Spleen (tissue), 11 donors: ENCODE data around the gene CERCAM. TPM values are rescaled to one million over a fixed set of nuclear protein-coding genes. Genes with fewer than 3 reads are reported as not detected.

Source experiments
- DNase-seq: peaks from one replicate; pipeline ENCODE4 v3.0.0-alpha.2; 2020
- H3K27ac ChIP-seq, 8 donors: fragments of 200-600 bp; sonication (generic) in 7 of 8; 1 replicate in 4 of 8; 2 replicates in 4 of 8; pipeline versions ENCODE4 v1.5.0 to v1.8.0; 2016 to 2021; ENCODE audit warnings: inconsistent platforms in 4 of 8, mild to moderate bottlenecking in 4 of 8, moderate library complexity in 1 of 8
- H3K27me3 ChIP-seq, 7 donors: fragments of 200-600 bp; sonication (generic) in 6 of 7; replicated peaks in 1 of 7; 1 replicate in 4 of 7; 2 replicates in 3 of 7; pipeline versions ENCODE4 v1.5.0 to v1.8.0; 2016 to 2021; ENCODE audit warnings: inconsistent platforms in 3 of 7, mild to moderate bottlenecking in 1 of 7
- H3K36me3 ChIP-seq, 6 donors: fragments of 200-600 bp; sonication (generic) in 5 of 6; 1 replicate in 4 of 6; 2 replicates in 2 of 6; pipeline versions ENCODE4 v1.5.0 to v1.8.0; 2016 to 2021; ENCODE audit warnings: inconsistent platforms in 2 of 6
- H3K4me1 ChIP-seq, 6 donors: fragments of 200-600 bp; sonication (generic) in 5 of 6; 1 replicate in 3 of 6; 2 replicates in 3 of 6; pipeline versions ENCODE4 v1.5.0 to v1.8.0; 2016 to 2021; ENCODE audit warnings: inconsistent platforms in 3 of 6
- H3K4me3 ChIP-seq, 8 donors: fragments of 200-600 bp; sonication (generic) in 7 of 8; 1 replicate in 4 of 8; 2 replicates in 4 of 8; pipeline versions ENCODE4 v1.5.0 to v1.8.0; 2016 to 2021; ENCODE audit warnings: inconsistent platforms in 4 of 8, mild to moderate bottlenecking in 4 of 8, moderate library complexity in 2 of 8
- H3K9me3 ChIP-seq, 8 donors: fragments of 200-600 bp; sonication (generic) in 7 of 8; 1 replicate in 4 of 8; 2 replicates in 4 of 8; pipeline versions ENCODE4 v1.5.0 to v1.8.0; 2016 to 2021; ENCODE audit warnings: inconsistent platforms in 4 of 8
- CTCF ChIP-seq, 11 experiments: fragments of 200-600 bp in 7 of 11; fragments of 450-650 bp in 4 of 11; sonication (generic) in 4 of 11; IDR thresholded peaks in 8 of 11; conservative IDR thresholded peaks in 3 of 11; 1 replicate in 7 of 11; 2 replicates in 4 of 11; pipeline versions ENCODE4 v1.4.0 to v1.8.0; 2016 to 2021; ENCODE audit warnings: antibody characterized with exemption in 11 of 11, inconsistent platforms in 4 of 11, mild to moderate bottlenecking in 1 of 11
- POLR2A ChIP-seq, 3 donors: fragments of 450-650 bp; IDR thresholded peaks; one replicate each; pipeline ENCODE4 v1.5.1; 2017; ENCODE audit warnings: antibody characterized with exemption in 3 of 3, mild to moderate bottlenecking in 1 of 3
- POLR2AphosphoS5 ChIP-seq, 3 donors: sonication (generic); formaldehyde crosslinking; IDR thresholded peaks; one replicate each; pipeline ENCODE4 v1.5.1; 2017; ENCODE audit warnings: antibody characterized with exemption in 3 of 3
- WGBS, 5 donors: extraction: QIAGEN DNeasy Blood & Tissue Kit in 3 of 5; methylation state at CpG; one replicate each; pipeline versions ENCODE4 v1.1.5 to v1.1.7; 2013 to 2018; 5-methylcytosine and 5-hydroxymethylcytosine counted together
- intact Hi-C: fragments of 100-400 bp; cut with DNase I; formaldehyde crosslinking; loops from one replicate; pipeline ENCODE4 v1.15.0; 2023; ENCODE audit warnings: low total_unique reads
- polyA plus RNA-seq, 3 donors: library from polyadenylated mRNA; stranded (reverse); fragments of 200-250 nt; gene quantifications; one replicate each; pipeline ENCODE4 v1.2.1, GENCODE V29; 2013
- total RNA-seq, 7 donors: library from RNA; depleted of rRNA in 3 of 7; stranded (reverse); fragments of >200 nt in 3 of 7; fragmentation: NEBNext Ultra II Directional in 4 of 7; extraction: Animal tissue kit (Norgen Biotek cat#: 25700) in 4 of 7; gene quantifications; one replicate each; pipeline versions ENCODE4 v1.1.0 to v1.2.1, GENCODE V29; 2016 to 2021
- donor health status: healthy with polysubstance abuse.
- donor health status: DM: no; HTN: no; CAD: no; lungs with moderate emphysema.
- donor health status: DM: no; HTN: no; CAD: no.
- donor health status: Bipolar disorder and iron deficiency.
- donor health status: healthy.
- donor health status: DM: no; HTN: no; CAD: no.
- donor health status: DM: yes; HTN: yes; CAD: no.

Gene CERCAM
- total and polyA plus RNA-seq, 10 donors = 3.8 to 22.7 (median 8.8) TPM

DNA sequence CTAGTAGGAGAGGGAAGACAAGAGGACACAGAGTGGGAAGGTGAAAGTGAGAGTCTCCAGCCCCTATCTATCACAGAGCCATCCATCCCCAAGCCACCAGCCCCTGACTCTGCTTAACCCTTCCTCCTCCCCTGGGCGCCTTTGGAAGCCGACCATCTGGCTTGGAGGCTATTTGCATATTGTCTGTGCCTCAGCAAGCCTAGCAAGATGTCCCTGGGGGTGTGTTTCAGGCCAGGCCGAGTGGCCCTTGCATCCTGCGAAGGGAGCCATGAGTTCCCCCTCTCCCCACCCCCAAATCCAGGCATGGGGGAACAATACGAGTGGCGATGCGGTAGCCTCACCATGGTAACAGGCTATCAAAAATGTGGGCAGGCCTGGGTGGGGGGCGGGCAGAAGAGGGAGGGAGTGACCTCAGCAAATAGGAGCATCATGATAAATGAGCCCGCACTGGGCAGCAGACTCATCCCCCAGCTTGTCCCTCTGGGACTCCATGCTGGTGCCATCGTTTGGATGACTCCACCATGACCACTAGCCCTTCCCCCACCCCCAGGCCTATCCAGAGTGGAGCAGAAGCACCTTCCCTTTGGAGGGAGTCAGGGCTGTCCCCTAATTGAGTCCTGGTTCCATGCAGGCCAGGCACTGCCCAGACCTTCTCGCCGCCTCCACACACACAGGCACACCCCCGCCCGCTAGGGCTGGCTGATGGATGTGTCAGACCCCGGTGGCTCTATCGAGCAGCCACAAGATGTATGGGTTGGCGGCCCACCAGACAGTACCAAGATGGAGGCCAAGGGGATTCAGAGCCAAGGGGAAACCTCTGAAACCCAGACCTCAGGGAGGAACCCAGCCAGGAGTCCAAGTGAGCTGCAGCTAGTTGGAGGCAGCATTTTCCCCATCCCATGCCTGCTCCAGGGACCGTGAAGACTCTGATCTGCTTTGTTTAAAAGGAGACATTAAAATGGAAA lies 34.9 kb upstream of the CERCAM start:
- Histone ChIP-seq H3K27me3 (no peaks in the 10 kb centered on the region), H3K36me3 (peaks cover 3 to 100% (median 75%) of the 10 kb centered on the region in 6 donors), H3K27ac (no peak overlapping the region), H3K4me3 (no peak overlapping the region), H3K9me3 (no peaks in the 10 kb centered on the region), H3K4me1 (peaks cover 0 to 15% (median 0%) of the 10 kb centered on the region in 6 donors)
- WGBS, 5 donors = 80 to 89% (median 85%) methylated on average over 11 to 18 of the region's 18 CpGs
- intact Hi-C loops = no loop called here
- no peak for TF ChIP-seq POLR2AphosphoS5 (IDR thresholded peaks at IDR 0.05)
- TF ChIP-seq CTCF (IDR thresholded peaks at IDR 0.05 in 8 of 11, conservative IDR thresholded peaks at IDR 0.05 in 3 of 11) = no peak
- no peak for TF ChIP-seq POLR2A (IDR thresholded peaks at IDR 0.05)
- DNase-seq = no peak

DNA sequence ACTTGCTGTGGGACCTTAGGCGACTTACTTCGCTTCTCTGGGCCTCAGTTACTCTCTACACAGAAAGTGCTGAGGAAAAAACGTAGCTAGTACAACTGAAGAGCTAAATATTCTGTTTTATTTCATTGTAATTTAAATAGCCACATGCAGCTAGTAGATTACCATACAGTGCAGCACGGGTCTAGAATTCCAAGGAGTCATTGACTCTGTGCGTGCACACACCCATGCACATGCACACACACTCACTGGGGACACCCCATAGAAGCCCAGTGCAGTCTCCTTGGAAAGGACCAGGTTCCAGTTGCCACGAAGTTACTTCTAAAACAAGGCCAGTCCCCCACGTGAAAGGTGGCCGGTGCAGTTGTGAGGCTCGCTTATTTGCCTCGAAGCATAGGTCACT lies 32.5 kb upstream of the CERCAM start:
- DNase-seq = no peak
- Histone ChIP-seq H3K4me3 (no peak overlapping the region), H3K27me3 (no peaks in the 10 kb centered on the region), H3K9me3 (no peaks in the 10 kb centered on the region), H3K4me1 (peaks cover 0 to 9% (median 0%) of the 10 kb centered on the region in 6 donors), H3K36me3 (peaks cover 3 to 100% (median 78%) of the 10 kb centered on the region in 6 donors), H3K27ac (no peak overlapping the region)
- TF ChIP-seq POLR2A (IDR thresholded peaks at IDR 0.05) (no peak), POLR2AphosphoS5 (IDR thresholded peaks at IDR 0.05) (no peak), CTCF (IDR thresholded peaks at IDR 0.05 in 8 of 11, conservative IDR thresholded peaks at IDR 0.05 in 3 of 11) (no peak)
- intact Hi-C loops = no loop called here
- 94 to 98% (median 95%) methylated on average over 10 of the region's 10 CpGs for WGBS, 5 donors

DNA sequence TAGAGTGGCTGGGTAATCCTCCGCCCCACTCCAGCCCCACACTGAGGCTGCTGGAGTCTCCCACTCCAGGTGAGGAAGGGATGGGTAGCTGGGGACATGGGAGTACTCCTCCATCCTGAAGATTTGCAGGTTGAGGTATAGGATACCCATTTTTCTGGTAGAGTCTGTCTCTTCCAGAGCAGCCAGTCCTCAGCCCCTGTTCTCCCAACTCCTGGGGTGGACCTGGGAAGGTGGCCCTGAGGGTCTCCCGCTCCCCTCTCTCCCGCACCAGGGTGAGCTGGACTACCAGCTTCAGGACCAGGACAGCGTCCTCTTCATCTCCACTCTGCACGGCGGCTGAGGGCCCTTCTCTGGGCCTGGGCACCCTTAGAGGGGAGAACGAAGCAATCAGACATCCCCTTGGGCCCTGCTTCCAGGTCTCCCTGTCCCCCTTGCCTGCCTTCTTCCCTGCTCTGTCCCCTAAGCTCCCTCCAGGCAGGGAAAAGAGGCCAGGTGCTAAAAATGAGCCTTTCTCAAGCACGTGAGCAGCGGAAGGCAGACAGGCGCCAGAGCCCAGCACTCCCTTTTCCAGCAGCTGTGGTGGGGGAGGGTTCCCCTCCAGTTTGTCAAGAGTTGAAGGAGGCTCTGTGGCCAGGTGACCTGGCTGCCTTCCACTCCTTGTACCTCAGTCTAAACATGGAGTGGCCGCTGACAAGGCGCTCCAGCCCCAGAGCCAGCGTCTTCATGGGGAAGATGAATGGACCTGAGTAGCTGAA lies 31.1 kb upstream of the CERCAM start:
- intact Hi-C loops = no loop called here
- no peak overlapping the region for H3K27ac ChIP-seq
- H3K36me3 ChIP-seq = peaks cover 3 to 95% (median 81%) of the 10 kb centered on the region in 6 donors
- no peak for DNase-seq
- H3K4me3 ChIP-seq = no peak overlapping the region
- peaks cover 0 to 4% (median 0%) of the 10 kb centered on the region in 6 donors for H3K4me1 ChIP-seq
- no peak for TF ChIP-seq POLR2A (IDR thresholded peaks at IDR 0.05)
- no peak for TF ChIP-seq POLR2AphosphoS5 (IDR thresholded peaks at IDR 0.05)
- TF ChIP-seq CTCF (IDR thresholded peaks at IDR 0.05 in 8 of 11, conservative IDR thresholded peaks at IDR 0.05 in 3 of 11) = no peak
- no peaks in the 10 kb centered on the region for H3K27me3 ChIP-seq
- H3K9me3 ChIP-seq = no peaks in the 10 kb centered on the region
- WGBS, 5 donors = 87 to 96% (median 93%) methylated on average over 11 to 13 of the region's 13 CpGs
